HepG2 (cell line): ENCODE data around the gene BCLAF1. TPM values are rescaled to one million over a fixed set of nuclear protein-coding genes. Genes with fewer than 3 reads are reported as not detected.
A peak's percentile ranks its signal among the peaks of the same experiment; 100 is the strongest.

Experiments used
- ATAD3A ChIP-seq: sonication (generic); formaldehyde crosslinking; IDR thresholded peaks from 2 replicates; pipeline ENCODE4 v1.4.0; 2020; ENCODE audit warnings: missing genetic modification reagents
- CENPT ChIP-seq: sonication (generic); formaldehyde crosslinking; IDR thresholded peaks from 2 replicates; pipeline ENCODE4 v1.8.0; 2022; ENCODE audit warnings: low read depth, mild to moderate bottlenecking, moderate library complexity, missing genetic modification reagents
- CREBL2 ChIP-seq: sonication (generic); formaldehyde crosslinking; IDR thresholded peaks from 2 replicates; pipeline ENCODE4 v1.8.1; 2023; ENCODE audit warnings: missing genetic modification reagents, mild to moderate bottlenecking, borderline replicate concordance
- HNRNPL ChIP-seq: fragments of 200-400 bp; formaldehyde crosslinking; IDR thresholded peaks from 2 replicates; pipeline ENCODE4 v1.6.1; 2017; ENCODE audit warnings: mild to moderate bottlenecking, low read depth, low read length
- HOMEZ ChIP-seq: IDR thresholded peaks from 2 replicates; pipeline ENCODE4 v1.6.1; 2016; ENCODE audit warnings: low read depth
- ISX ChIP-seq: sonication (generic); formaldehyde crosslinking; conservative IDR thresholded peaks from 2 replicates; pipeline ENCODE4 v1.5.0; 2020; ENCODE audit warnings: missing genetic modification reagents
- KMT2B ChIP-seq: IDR thresholded peaks from 2 replicates; pipeline ENCODE4 v1.6.1; 2016; ENCODE audit warnings: missing genetic modification reagents, missing compliant biosample characterization
- MED1 ChIP-seq: sonication (generic); formaldehyde crosslinking; IDR thresholded peaks from 2 replicates; pipeline ENCODE4 v1.4.0; 2020; ENCODE audit warnings: missing genetic modification reagents
- NCOA5 ChIP-seq: sonication (generic); formaldehyde crosslinking; IDR thresholded peaks from 2 replicates; pipeline ENCODE4 v1.4.0; 2020; ENCODE audit warnings: missing genetic modification reagents
- NR2F1 ChIP-seq, 2 experiments: fragments of 450-650 bp in 1 of 2; formaldehyde crosslinking in 1 of 2; IDR thresholded peaks; 2 replicates each; pipeline versions ENCODE4 v1.5.0 to v1.6.1; 2016 to 2020; ENCODE audit warnings: mild to moderate bottlenecking in 1 of 2, missing compliant biosample characterization in 1 of 2, missing genetic modification reagents in 1 of 2, moderate library complexity in 1 of 2
- SNRNP70 ChIP-seq: fragments of 200-400 bp; formaldehyde crosslinking; IDR thresholded peaks from 2 replicates; pipeline ENCODE4 v1.6.1; 2017; ENCODE audit warnings: mild to moderate bottlenecking, low read depth, low read length, moderate library complexity
- SP4 ChIP-seq: sonication (generic); formaldehyde crosslinking; IDR thresholded peaks from 2 replicates; pipeline ENCODE4 v1.8.1; 2023; ENCODE audit warnings: mild to moderate bottlenecking, missing genetic modification reagents
- ZBTB49 ChIP-seq: sonication (generic); formaldehyde crosslinking; IDR thresholded peaks from 2 replicates; pipeline ENCODE4 v1.4.0; 2020; ENCODE audit warnings: missing genetic modification reagents, borderline replicate concordance
- ZFP36L1 ChIP-seq: sonication (generic); formaldehyde crosslinking; IDR thresholded peaks from 2 replicates; pipeline ENCODE4 v1.8.0; 2022; ENCODE audit warnings: mild to moderate bottlenecking, missing genetic modification reagents, moderate library complexity
- ZNF101 ChIP-seq: sonication (generic); formaldehyde crosslinking; IDR thresholded peaks from 2 replicates; pipeline ENCODE4 v1.4.0; 2020; ENCODE audit warnings: mild to moderate bottlenecking, low read depth, missing genetic modification reagents, borderline replicate concordance
- ZNF367 ChIP-seq: sonication (generic); formaldehyde crosslinking; IDR thresholded peaks from 2 replicates; pipeline ENCODE4 v1.4.0; 2020; ENCODE audit warnings: missing genetic modification reagents, borderline replicate concordance
- ZNF652 ChIP-seq: IDR thresholded peaks from 2 replicates; pipeline ENCODE4 v1.6.1; 2016; ENCODE audit warnings: low read depth, borderline replicate concordance
- ZNF678 ChIP-seq: sonication (generic); formaldehyde crosslinking; IDR thresholded peaks from 2 replicates; pipeline ENCODE4 v1.4.0; 2020; ENCODE audit warnings: mild to moderate bottlenecking, missing genetic modification reagents
- ZNF781 ChIP-seq: sonication (generic); formaldehyde crosslinking; IDR thresholded peaks from 2 replicates; pipeline ENCODE4 v1.5.1; 2020; ENCODE audit warnings: borderline replicate concordance, mild to moderate bottlenecking, missing genetic modification reagents; ENCODE audit errors: not compliant biosample characterization
- polyA plus RNA-seq, 8 experiments: library from polyadenylated mRNA; depleted of rRNA in 3 of 8; stranded (reverse) in 7 of 8; unstranded in 1 of 8; fragments of >200 nt; fragmentation: Illumina TruSeq in 4 of 8; extraction: Trizol in 4 of 8; gene quantifications; 2 replicates each; pipeline versions ENCODE4 v1.2.1 to v1.2.3, GENCODE V29; 2011 to 2016; ENCODE audit warnings: low read depth in 4 of 8, missing spikeins in 1 of 8, mixed read lengths in 1 of 8; ENCODE audit not compliant: insufficient read depth in 1 of 8
- total RNA-seq, 5 experiments: library from RNA; depleted of rRNA; stranded (reverse); fragments of >200 nt; fragmentation: Illumina TruSeq; extraction: Trizol; gene quantifications; 2 replicates each; pipeline ENCODE4 v1.2.3, GENCODE V29; 2016; ENCODE audit warnings: low read depth in 1 of 5
- TF ChIP-seq, protein P1 (sequence below): sonication (generic); formaldehyde crosslinking; IDR thresholded peaks from 2 replicates; pipeline ENCODE4 v1.5.0; 2020; ENCODE audit warnings: missing genetic modification reagents
- TF ChIP-seq, protein P2 (sequence below): sonication (generic); formaldehyde crosslinking; IDR thresholded peaks from 2 replicates; pipeline ENCODE4 v1.4.0; 2020; ENCODE audit warnings: mild to moderate bottlenecking, missing genetic modification reagents

Gene BCLAF1
- total and polyA plus RNA-seq, 2 of the 13 experiments (the other 11 are each of a cell fraction or from before 2014, with no cell fraction given) = 55.3 to 292 TPM

DNA sequence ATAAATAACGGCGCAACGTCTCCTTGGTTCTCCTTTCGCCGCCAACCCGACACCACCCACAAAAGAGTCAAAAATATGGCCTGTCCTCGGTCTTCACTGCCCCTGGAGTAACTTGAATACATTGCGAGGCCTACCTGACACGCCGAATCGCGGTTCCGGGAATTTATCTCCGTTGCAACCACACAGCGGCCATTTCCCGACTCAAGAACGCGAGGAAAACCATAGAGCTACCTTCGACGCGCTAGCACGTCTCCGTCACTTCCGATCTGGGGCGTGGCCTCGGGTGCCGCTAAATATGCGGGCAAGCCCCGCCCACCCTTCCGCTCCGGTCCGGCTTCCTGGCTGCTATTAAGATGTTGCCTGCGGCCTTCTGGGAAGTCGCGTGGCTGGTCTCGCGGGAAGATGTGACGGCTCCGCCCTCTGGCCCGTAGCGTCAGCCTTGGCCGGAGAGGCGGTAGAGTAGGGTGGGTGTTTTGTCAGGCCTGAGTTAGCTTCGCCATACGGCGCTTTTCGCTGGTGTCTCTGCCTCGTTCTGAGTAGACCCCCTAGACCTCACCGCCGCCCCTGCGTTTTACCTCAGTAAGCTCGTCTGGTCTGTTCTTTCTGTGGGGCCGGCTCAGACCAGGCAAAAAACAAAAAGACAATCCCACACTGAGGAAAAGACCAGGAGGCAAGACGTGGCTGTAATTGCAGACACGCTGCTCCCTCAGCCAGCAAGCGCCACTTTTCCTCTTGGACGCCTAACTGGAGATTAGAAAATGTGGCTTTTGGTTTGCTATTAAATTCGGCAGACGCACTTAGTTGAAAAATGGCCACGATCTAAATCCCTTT is at the start of gene BCLAF1 (continued):
- TF ChIP-seq, protein P1, sequence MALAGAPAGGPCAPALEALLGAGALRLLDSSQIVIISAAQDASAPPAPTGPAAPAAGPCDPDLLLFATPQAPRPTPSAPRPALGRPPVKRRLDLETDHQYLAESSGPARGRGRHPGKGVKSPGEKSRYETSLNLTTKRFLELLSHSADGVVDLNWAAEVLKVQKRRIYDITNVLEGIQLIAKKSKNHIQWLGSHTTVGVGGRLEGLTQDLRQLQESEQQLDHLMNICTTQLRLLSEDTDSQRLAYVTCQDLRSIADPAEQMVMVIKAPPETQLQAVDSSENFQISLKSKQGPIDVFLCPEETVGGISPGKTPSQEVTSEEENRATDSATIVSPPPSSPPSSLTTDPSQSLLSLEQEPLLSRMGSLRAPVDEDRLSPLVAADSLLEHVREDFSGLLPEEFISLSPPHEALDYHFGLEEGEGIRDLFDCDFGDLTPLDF (CRISPR knock-in tag) = peak; percentile 21; the same call in 1 of the 2 replicates
- TF ChIP-seq ZBTB49 (CRISPR knock-in tag) (no peak), HNRNPL (peak; percentile 58; the same call in 1 of the 2 replicates), ISX (CRISPR knock-in tag) (no peak), ZNF781 (peak; percentile 87), CENPT (CRISPR knock-in tag) (no peak), ZNF101 (no peak), ATAD3A (no peak; the same call in 1 of the 2 replicates), ZNF367 (0 out of 2 replicates have a peak, but pooled peaks have one; percentile 14), ZNF652 (CRISPR knock-in tag) (no peak), SP4 (peak; percentile 79; the same call in 1 of the 2 replicates), ZNF678 (peak; percentile 81), KMT2B (peak; percentile 89), CREBL2 (CRISPR knock-in tag) (0 out of 2 replicates have a peak, but pooled peaks have one; percentile 35), NR2F1 (CRISPR knock-in tag; IDR thresholded peaks at IDR 0.05) (0 out of 4 replicates have a peak, but pooled peaks of 1 of the 2 experiments have one; percentile 27), NCOA5 (no peak), HOMEZ (CRISPR knock-in tag) (peak; percentile 96), ZFP36L1 (peak; percentile 54; the same call in 1 of the 2 replicates), SNRNP70 (no peak), MED1 (CRISPR knock-in tag) (peak; percentile 63; the same call in 1 of the 2 replicates)
- TF ChIP-seq, protein P2, sequence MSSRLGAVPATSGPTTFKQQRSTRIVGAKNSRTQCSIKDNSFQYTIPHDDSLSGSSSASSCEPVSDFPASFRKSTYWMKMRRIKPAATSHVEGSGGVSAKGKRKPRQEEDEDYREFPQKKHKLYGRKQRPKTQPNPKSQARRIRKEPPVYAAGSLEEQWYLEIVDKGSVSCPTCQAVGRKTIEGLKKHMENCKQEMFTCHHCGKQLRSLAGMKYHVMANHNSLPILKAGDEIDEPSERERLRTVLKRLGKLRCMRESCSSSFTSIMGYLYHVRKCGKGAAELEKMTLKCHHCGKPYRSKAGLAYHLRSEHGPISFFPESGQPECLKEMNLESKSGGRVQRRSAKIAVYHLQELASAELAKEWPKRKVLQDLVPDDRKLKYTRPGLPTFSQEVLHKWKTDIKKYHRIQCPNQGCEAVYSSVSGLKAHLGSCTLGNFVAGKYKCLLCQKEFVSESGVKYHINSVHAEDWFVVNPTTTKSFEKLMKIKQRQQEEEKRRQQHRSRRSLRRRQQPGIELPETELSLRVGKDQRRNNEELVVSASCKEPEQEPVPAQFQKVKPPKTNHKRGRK = no peak
